Measurements from ENCODE around the gene ATAD3B. TPM values are rescaled to one million over a fixed set of nuclear protein-coding genes. Genes with fewer than 3 reads are reported as not detected.

ATAD3B gene
- total and polyA plus RNA-seq, 2 of the 13 experiments (the other 11 are each of a cell fraction or from before 2014, with no cell fraction given): 9.6 to 31.1 TPM

DNA sequence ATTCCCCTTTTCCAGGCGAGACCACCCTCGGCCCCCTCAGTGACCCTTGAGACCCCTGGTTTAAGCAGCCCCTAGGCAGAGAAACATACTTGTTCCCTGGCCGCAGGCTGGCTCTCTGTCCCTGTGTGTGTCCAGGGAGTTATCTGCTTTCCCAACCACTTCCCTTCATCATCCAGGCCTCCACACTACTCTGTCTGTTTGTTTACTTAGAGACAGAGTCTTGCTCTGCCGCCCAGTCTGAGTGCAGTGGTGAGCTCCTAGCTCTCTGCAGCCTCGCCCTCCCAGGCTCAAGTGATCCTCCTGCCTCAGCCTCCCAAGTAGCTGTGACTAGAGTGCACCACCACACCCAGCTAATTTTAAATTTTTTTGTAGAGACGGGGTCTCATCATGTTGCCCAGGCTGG is 41.9 kb upstream of the ATAD3B start (continued):
- TF ChIP-seq, protein P1, sequence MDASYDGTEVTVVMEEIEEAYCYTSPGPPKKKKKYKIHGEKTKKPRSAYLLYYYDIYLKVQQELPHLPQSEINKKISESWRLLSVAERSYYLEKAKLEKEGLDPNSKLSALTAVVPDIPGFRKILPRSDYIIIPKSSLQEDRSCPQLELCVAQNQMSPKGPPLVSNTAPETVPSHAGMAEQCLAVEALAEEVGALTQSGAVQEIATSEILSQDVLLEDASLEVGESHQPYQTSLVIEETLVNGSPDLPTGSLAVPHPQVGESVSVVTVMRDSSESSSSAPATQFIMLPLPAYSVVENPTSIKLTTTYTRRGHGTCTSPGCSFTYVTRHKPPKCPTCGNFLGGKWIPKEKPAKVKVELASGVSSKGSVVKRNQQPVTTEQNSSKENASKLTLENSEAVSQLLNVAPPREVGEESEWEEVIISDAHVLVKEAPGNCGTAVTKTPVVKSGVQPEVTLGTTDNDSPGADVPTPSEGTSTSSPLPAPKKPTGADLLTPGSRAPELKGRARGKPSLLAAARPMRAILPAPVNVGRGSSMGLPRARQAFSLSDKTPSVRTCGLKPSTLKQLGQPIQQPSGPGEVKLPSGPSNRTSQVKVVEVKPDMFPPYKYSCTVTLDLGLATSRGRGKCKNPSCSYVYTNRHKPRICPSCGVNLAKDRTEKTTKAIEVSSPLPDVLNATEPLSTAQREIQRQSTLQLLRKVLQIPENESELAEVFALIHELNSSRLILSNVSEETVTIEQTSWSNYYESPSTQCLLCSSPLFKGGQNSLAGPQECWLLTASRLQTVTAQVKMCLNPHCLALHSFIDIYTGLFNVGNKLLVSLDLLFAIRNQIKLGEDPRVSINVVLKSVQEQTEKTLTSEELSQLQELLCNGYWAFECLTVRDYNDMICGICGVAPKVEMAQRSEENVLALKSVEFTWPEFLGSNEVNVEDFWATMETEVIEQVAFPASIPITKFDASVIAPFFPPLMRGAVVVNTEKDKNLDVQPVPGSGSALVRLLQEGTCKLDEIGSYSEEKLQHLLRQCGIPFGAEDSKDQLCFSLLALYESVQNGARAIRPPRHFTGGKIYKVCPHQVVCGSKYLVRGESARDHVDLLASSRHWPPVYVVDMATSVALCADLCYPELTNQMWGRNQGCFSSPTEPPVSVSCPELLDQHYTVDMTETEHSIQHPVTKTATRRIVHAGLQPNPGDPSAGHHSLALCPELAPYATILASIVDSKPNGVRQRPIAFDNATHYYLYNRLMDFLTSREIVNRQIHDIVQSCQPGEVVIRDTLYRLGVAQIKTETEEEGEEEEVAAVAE (CRISPR knock-in tag; IDR thresholded peaks at IDR 0.05; ENCODE audit: borderline replicate concordance): no peak
- TF ChIP-seq ZBTB7A (CRISPR knock-in tag; IDR thresholded peaks at IDR 0.05): peak; percentile 23; the same call in 1 of the 2 replicates
- peak; percentile 83; the same call in 1 of the 2 replicates for TF ChIP-seq ZMYM2 (CRISPR knock-in tag; IDR thresholded peaks at IDR 0.05)
- peak; percentile 49 for TF ChIP-seq HDAC1 (CRISPR knock-in tag; IDR thresholded peaks at IDR 0.05)
- TF ChIP-seq SRSF4 (IDR thresholded peaks at IDR 0.05; ENCODE audit: low read depth, low read length, poor library complexity, severe bottlenecking): no peak
- TF ChIP-seq GFI1 (CRISPR knock-in tag; IDR thresholded peaks at IDR 0.05; ENCODE audit: borderline replicate concordance): peak; percentile 18; the same call in 1 of the 2 replicates
- TF ChIP-seq NFKB2 (CRISPR knock-in tag; IDR thresholded peaks at IDR 0.05; ENCODE audit: borderline replicate concordance): no peak
- TF ChIP-seq, protein P2, sequence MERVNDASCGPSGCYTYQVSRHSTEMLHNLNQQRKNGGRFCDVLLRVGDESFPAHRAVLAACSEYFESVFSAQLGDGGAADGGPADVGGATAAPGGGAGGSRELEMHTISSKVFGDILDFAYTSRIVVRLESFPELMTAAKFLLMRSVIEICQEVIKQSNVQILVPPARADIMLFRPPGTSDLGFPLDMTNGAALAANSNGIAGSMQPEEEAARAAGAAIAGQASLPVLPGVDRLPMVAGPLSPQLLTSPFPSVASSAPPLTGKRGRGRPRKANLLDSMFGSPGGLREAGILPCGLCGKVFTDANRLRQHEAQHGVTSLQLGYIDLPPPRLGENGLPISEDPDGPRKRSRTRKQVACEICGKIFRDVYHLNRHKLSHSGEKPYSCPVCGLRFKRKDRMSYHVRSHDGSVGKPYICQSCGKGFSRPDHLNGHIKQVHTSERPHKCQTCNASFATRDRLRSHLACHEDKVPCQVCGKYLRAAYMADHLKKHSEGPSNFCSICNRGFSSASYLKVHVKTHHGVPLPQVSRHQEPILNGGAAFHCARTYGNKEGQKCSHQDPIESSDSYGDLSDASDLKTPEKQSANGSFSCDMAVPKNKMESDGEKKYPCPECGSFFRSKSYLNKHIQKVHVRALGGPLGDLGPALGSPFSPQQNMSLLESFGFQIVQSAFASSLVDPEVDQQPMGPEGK (CRISPR knock-in tag; IDR thresholded peaks at IDR 0.05): 0 out of 2 replicates have a peak, but pooled peaks have one; percentile 25
- TF ChIP-seq, protein P3, sequence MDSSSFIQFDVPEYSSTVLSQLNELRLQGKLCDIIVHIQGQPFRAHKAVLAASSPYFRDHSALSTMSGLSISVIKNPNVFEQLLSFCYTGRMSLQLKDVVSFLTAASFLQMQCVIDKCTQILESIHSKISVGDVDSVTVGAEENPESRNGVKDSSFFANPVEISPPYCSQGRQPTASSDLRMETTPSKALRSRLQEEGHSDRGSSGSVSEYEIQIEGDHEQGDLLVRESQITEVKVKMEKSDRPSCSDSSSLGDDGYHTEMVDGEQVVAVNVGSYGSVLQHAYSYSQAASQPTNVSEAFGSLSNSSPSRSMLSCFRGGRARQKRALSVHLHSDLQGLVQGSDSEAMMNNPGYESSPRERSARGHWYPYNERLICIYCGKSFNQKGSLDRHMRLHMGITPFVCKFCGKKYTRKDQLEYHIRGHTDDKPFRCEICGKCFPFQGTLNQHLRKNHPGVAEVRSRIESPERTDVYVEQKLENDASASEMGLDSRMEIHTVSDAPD (CRISPR knock-in tag; IDR thresholded peaks at IDR 0.05): 0 out of 2 replicates have a peak, but pooled peaks have one; percentile 64
- TF ChIP-seq ZNF274 (CRISPR knock-in tag; IDR thresholded peaks at IDR 0.05): 0 out of 2 replicates have a peak, but pooled peaks have one; percentile 1
- no peak for TF ChIP-seq ZBTB8A (CRISPR knock-in tag; IDR thresholded peaks at IDR 0.05; ENCODE audit: borderline replicate concordance, low read depth)
- TF ChIP-seq, protein P4, sequence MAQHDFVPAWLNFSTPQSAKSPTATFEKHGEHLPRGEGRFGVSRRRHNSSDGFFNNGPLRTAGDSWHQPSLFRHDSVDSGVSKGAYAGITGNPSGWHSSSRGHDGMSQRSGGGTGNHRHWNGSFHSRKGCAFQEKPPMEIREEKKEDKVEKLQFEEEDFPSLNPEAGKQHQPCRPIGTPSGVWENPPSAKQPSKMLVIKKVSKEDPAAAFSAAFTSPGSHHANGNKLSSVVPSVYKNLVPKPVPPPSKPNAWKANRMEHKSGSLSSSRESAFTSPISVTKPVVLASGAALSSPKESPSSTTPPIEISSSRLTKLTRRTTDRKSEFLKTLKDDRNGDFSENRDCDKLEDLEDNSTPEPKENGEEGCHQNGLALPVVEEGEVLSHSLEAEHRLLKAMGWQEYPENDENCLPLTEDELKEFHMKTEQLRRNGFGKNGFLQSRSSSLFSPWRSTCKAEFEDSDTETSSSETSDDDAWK (CRISPR knock-in tag; IDR thresholded peaks at IDR 0.05): no peak
- TF ChIP-seq, protein P5, sequence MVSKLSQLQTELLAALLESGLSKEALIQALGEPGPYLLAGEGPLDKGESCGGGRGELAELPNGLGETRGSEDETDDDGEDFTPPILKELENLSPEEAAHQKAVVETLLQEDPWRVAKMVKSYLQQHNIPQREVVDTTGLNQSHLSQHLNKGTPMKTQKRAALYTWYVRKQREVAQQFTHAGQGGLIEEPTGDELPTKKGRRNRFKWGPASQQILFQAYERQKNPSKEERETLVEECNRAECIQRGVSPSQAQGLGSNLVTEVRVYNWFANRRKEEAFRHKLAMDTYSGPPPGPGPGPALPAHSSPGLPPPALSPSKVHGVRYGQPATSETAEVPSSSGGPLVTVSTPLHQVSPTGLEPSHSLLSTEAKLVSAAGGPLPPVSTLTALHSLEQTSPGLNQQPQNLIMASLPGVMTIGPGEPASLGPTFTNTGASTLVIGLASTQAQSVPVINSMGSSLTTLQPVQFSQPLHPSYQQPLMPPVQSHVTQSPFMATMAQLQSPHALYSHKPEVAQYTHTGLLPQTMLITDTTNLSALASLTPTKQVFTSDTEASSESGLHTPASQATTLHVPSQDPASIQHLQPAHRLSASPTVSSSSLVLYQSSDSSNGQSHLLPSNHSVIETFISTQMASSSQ (IDR thresholded peaks at IDR 0.05; ENCODE audit: low read depth): no peak
- TF ChIP-seq, protein P5 (CRISPR knock-in tag; IDR thresholded peaks at IDR 0.05; ENCODE audit: borderline replicate concordance): 0 out of 2 replicates have a peak, but pooled peaks have one; percentile 13
- TF ChIP-seq ZNF331 (CRISPR knock-in tag; IDR thresholded peaks at IDR 0.05): peak; percentile 17; the same call in 1 of the 2 replicates
